Loucy (cell line): Measurements from ENCODE around the gene COL13A1.

ENCODE experiments used
- H2AFZ ChIP-seq: fragments of 200-600 bp; sonication (generic); 2 replicates; pipeline ENCODE4 v1.6.0; 2016; ENCODE audit warnings: antibody characterized with exemption, mild to moderate bottlenecking, low read length, moderate library complexity
- H3F3A ChIP-seq: fragments of 200-600 bp; 2 replicates; pipeline ENCODE4 v1.6.0; 2016; ENCODE audit warnings: antibody characterized with exemption, low read depth, mild to moderate bottlenecking
- H3K27me3 ChIP-seq: fragments of 200-600 bp; sonication (generic); 2 replicates; pipeline ENCODE4 v1.6.1; 2014; ENCODE audit warnings: low read length, mild to moderate bottlenecking; ENCODE audit not compliant: insufficient read depth, poor library complexity, severe bottlenecking
- H3K36me3 ChIP-seq: fragments of 200-600 bp; sonication (generic); 2 replicates; pipeline ENCODE4 v1.6.1; 2016; ENCODE audit warnings: low read length; ENCODE audit not compliant: insufficient read depth
- H3K4me1 ChIP-seq: fragments of 200-600 bp; sonication (generic); 2 replicates; pipeline ENCODE4 v1.5.1; 2014; ENCODE audit warnings: low read length, mild to moderate bottlenecking; ENCODE audit not compliant: insufficient read depth, poor library complexity, severe bottlenecking
- H3K4me2 ChIP-seq: fragments of 200-600 bp; sonication (generic); 2 replicates; pipeline ENCODE4 v1.6.0; 2014; ENCODE audit warnings: antibody characterized with exemption, low read length, low read depth, mild to moderate bottlenecking; ENCODE audit not compliant: poor library complexity, severe bottlenecking
- H3K4me3 ChIP-seq: fragments of 200-600 bp; sonication (generic); 2 replicates; pipeline ENCODE4 v1.5.1; 2014; ENCODE audit warnings: low read length, mild to moderate bottlenecking, mixed read lengths; ENCODE audit not compliant: poor library complexity, severe bottlenecking
- H3K79me2 ChIP-seq: fragments of 200-600 bp; sonication (generic); 2 replicates; pipeline ENCODE4 v1.6.1; 2014; ENCODE audit warnings: low read length; ENCODE audit not compliant: insufficient read depth
- H3K9ac ChIP-seq: fragments of 200-600 bp; sonication (generic); 2 replicates; pipeline ENCODE4 v1.6.0; 2014; ENCODE audit warnings: mild to moderate bottlenecking, low read depth, low read length, moderate library complexity; ENCODE audit not compliant: poor library complexity, severe bottlenecking
- H3K9me2 ChIP-seq: fragments of 200-600 bp; sonication (generic); replicated peaks from 2 replicates; pipeline ENCODE4 v1.6.1; 2016; ENCODE audit warnings: low read depth, low read length, mixed read lengths
- H3K9me3 ChIP-seq: fragments of 200-600 bp; sonication (generic); 2 replicates; pipeline ENCODE4 v1.6.1; 2014; ENCODE audit warnings: mild to moderate bottlenecking, antibody characterized with exemption, low read length, low read depth; ENCODE audit not compliant: insufficient read depth
- H4K20me1 ChIP-seq: fragments of 200-600 bp; sonication (generic); 2 replicates; pipeline ENCODE4 v1.6.0; 2014; ENCODE audit warnings: antibody characterized with exemption, low read length, mild to moderate bottlenecking; ENCODE audit not compliant: insufficient read depth, poor library complexity, severe bottlenecking
- CTCF ChIP-seq: fragments of 200-600 bp; sonication (generic); conservative IDR thresholded peaks from 2 replicates; pipeline ENCODE4 v1.5.1; 2014; ENCODE audit warnings: mild to moderate bottlenecking, antibody characterized with exemption, low read length
- EZH2phosphoT487 ChIP-seq: fragments of 200-600 bp; IDR thresholded peaks from 2 replicates; pipeline ENCODE4 v1.6.1; 2018; ENCODE audit warnings: antibody characterized with exemption, mild to moderate bottlenecking, moderate library complexity, borderline replicate concordance

The COL13A1 gene

GRCh38 chr10:69871074-69871473 is 69.4 kb downstream of the COL13A1 start:
- Histone ChIP-seq H3K4me1 (no peaks in the 10 kb centered on the region), H2AFZ (no peak overlapping the region), H3K27me3 (no peaks in the 10 kb centered on the region)

GRCh38 chr10:69872323-69872722 is 70.6 kb downstream of the COL13A1 start:
- Histone ChIP-seq H3K4me1 (no peaks in the 10 kb centered on the region), H3K9ac (no peak overlapping the region), H4K20me1 (no peaks in the 10 kb centered on the region), H3K9me3 (no peaks in the 10 kb centered on the region), H3K79me2 (no peaks in the 10 kb centered on the region), H3K4me2 (no peak overlapping the region), H3K36me3 (no peaks in the 10 kb centered on the region), H2AFZ (no peak overlapping the region), H3K27me3 (no peaks in the 10 kb centered on the region), H3K9me2 (no peaks in the 10 kb centered on the region), H3K4me3 (no peak overlapping the region), H3F3A (no peaks in the 10 kb centered on the region)
- no peak for TF ChIP-seq CTCF
- no peak for TF ChIP-seq EZH2phosphoT487

More at GRCh38 chr10:69871074-69871473, 69.4 kb downstream of the COL13A1 start:
- TF ChIP-seq EZH2phosphoT487 (no peak), CTCF (no peak)
- H4K20me1 ChIP-seq = no peaks in the 10 kb centered on the region
- H3K36me3 ChIP-seq = no peaks in the 10 kb centered on the region
- H3F3A ChIP-seq = no peaks in the 10 kb centered on the region
- H3K9me2 ChIP-seq = no peaks in the 10 kb centered on the region
- no peak overlapping the region for H3K9ac ChIP-seq
- no peaks in the 10 kb centered on the region for H3K79me2 ChIP-seq
- no peaks in the 10 kb centered on the region for H3K9me3 ChIP-seq
- H3K4me3 ChIP-seq = no peak overlapping the region
- no peak overlapping the region for H3K4me2 ChIP-seq

DNA sequence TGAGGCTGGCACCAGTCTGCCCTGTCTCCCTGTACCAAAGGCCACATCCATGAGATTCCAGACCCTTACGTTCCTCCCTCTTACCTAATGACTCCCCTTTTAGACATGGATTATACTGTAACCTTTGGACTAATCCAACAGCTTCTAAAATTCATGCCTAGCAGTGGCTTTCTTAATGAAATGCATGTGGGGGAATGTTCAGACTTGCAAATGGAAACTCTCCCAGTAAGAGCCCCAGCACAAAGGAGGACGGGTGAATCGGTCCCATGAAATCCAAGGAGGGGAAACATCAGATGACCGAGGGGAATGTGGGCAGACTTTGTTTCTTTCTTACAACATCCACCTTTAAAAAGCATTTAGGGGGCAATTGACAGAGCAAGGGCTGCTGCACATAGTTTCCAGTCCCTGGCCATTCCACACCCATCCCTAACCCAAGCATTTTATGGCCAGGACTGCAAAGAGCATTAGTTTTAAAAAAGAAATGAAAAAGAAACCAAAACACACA is 71.5 kb downstream of the COL13A1 start:
- H4K20me1 ChIP-seq = no peaks in the 10 kb centered on the region
- H3K4me1 ChIP-seq = no peaks in the 10 kb centered on the region
- H3K9me3 ChIP-seq = no peaks in the 10 kb centered on the region
- no peaks in the 10 kb centered on the region for H3K79me2 ChIP-seq
- H3K4me3 ChIP-seq = no peak overlapping the region
- H3F3A ChIP-seq = no peaks in the 10 kb centered on the region
- no peak overlapping the region for H2AFZ ChIP-seq
- no peak overlapping the region for H3K4me2 ChIP-seq
- no peaks in the 10 kb centered on the region for H3K27me3 ChIP-seq
- H3K9me2 ChIP-seq = no peaks in the 10 kb centered on the region
- no peaks in the 10 kb centered on the region for H3K36me3 ChIP-seq
- TF ChIP-seq EZH2phosphoT487 = no peak
- TF ChIP-seq CTCF = no peak
- no peak overlapping the region for H3K9ac ChIP-seq
